ENCODE results near the gene ZNF697.

Gene ZNF697

GRCh38 chr1:119664067-119664466 is 16.0 kb upstream of the ZNF697 start:
- DNase-seq (ENCODE audit: extremely low read depth, low read depth) = no peak
- no peak overlapping the region for H3K4me3 ChIP-seq (replicated peaks; ENCODE audit: low read depth, low read length)
- TF ChIP-seq, protein P1, sequence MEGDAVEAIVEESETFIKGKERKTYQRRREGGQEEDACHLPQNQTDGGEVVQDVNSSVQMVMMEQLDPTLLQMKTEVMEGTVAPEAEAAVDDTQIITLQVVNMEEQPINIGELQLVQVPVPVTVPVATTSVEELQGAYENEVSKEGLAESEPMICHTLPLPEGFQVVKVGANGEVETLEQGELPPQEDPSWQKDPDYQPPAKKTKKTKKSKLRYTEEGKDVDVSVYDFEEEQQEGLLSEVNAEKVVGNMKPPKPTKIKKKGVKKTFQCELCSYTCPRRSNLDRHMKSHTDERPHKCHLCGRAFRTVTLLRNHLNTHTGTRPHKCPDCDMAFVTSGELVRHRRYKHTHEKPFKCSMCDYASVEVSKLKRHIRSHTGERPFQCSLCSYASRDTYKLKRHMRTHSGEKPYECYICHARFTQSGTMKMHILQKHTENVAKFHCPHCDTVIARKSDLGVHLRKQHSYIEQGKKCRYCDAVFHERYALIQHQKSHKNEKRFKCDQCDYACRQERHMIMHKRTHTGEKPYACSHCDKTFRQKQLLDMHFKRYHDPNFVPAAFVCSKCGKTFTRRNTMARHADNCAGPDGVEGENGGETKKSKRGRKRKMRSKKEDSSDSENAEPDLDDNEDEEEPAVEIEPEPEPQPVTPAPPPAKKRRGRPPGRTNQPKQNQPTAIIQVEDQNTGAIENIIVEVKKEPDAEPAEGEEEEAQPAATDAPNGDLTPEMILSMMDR (IDR thresholded peaks at IDR 0.05; ENCODE audit: low read depth, low read length, missing control alignments) = no peak

DNA sequence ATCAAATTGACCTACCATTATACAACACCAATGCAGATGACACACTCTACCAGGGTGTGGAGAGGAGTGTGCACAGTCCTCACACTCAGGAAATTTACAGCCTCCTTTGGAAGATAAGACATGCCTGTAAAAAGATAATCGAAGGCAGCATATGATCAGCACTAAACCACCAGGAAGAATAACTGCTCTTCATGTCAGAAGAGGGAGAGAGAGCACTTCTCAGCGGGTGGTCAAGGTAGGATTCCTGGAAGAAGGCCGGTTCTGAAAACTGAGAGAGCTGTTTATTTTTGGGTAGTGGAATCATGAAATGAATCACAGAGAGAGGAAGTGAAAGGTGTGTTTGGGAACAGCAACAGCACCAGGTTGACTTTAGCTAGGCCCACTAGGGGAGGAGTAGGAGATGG is 14.0 kb upstream of the ZNF697 start:
- TF ChIP-seq, protein P1 (IDR thresholded peaks at IDR 0.05; ENCODE audit: low read depth, low read length, missing control alignments) = no peak
- no peak overlapping the region for H3K4me3 ChIP-seq (replicated peaks; ENCODE audit: low read depth, low read length)
- DNase-seq (ENCODE audit: extremely low read depth, low read depth) = no peak

DNA sequence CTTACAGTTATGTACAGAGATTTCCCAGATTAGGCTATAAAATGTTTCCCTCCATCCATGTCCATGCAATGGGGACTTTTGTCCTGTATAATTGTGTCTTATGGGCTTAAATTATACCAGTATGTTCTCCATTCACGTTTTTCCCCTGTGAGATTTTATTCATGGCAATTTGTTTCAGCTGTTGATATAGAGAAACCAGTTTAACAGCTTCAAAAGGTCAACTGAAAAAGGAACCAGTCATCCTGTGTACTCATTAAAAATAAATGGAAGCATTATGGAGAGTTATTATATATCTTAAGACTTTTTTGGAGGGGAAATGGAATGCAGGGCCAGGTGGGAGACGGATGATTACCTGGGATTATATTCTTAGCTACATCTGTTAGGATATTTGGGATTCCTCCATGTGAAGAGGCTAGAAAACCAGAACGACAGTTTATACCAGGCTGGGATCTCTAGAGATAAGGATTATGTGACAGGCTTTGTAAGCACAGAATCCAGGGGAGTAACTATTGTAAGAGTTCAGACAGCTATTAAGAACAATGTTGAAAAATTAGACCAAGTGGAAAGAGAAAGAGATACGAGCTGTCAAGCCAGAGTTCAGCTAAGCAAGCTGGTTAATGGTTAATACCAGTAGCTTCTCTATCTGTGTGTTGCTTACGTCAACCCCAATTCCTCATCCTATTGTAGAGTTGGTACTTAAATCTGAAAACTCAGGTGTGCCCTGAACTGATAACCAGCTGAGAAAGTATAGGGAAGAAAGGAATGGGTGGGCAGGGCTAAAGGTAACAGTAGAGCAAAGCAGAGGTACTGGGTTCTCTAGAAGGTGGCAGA is 12.4 kb upstream of the ZNF697 start:
- DNase-seq (ENCODE audit: extremely low read depth, low read depth) = no peak
- TF ChIP-seq, protein P1 (IDR thresholded peaks at IDR 0.05; ENCODE audit: low read depth, low read length, missing control alignments) = no peak

DNA sequence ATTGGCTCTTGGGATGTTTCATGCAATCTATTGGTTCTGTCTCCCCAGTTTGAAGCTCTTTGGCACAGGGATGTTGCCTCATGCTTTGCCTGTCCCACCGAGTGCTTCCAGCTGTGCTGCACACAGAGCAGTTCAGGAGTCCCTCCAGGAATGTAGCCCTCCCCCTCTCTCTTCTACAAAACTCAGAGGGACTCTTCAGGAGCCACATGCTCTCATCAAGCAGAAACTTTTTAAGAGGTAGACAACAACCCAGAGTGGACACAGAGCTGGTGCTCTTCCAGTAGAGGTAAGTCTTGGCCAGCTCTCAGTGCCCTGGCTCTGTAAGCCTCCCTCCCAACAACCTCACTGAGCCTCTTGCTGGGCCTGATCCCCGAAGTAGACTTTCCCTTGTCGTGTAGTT is 11.6 kb upstream of the ZNF697 start:
- TF ChIP-seq, protein P1 (IDR thresholded peaks at IDR 0.05; ENCODE audit: low read depth, low read length, missing control alignments) = no peak
- H3K4me3 ChIP-seq (replicated peaks; ENCODE audit: low read depth, low read length) = no peak overlapping the region
- DNase-seq (ENCODE audit: extremely low read depth, low read depth) = no peak

More for the DNA sequence above, 12.4 kb upstream of the ZNF697 start:
- H3K4me3 ChIP-seq (replicated peaks; ENCODE audit: low read depth, low read length) = no peak overlapping the region

GRCh38 chr1:119656410-119656955 is 8.4 kb upstream of the ZNF697 start:
- TF ChIP-seq, protein P1 (IDR thresholded peaks at IDR 0.05; ENCODE audit: low read depth, low read length, missing control alignments) = no peak
- no peak for DNase-seq (ENCODE audit: extremely low read depth, low read depth)
- H3K4me3 ChIP-seq (replicated peaks; ENCODE audit: low read depth, low read length) = no peak overlapping the region

DNA sequence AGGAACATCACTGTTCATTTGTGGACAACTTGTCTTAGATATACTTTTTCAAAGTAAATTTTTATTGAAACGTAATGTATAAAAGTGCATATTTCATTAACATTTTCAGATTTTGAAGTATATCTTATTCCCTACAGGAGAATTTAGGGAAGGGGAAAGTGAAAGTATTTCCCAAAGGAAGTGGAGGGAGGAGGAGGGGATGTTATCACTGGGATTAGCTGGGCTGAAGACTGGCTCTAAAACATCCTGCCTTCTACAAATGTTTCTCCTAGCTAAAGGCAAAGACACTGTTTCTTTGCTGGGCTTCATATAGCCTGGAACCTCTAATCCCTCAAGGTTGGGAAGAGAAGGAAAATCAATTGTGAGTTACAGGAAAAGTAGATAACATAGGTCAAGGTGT is 7.1 kb upstream of the ZNF697 start:
- H3K4me3 ChIP-seq (replicated peaks; ENCODE audit: low read depth, low read length) = no peak overlapping the region
- no peak for DNase-seq (ENCODE audit: extremely low read depth, low read depth)
- TF ChIP-seq, protein P1 (IDR thresholded peaks at IDR 0.05; ENCODE audit: low read depth, low read length, missing control alignments) = no peak

All from HFF-Myc (cell line).